ENCODE data around the gene ZNF217.
"Not testable (repeated sequence)": the region's sequence is repeated elsewhere in the genome, so short reads cannot be mapped to it uniquely, and the experiment has no call there.

Gene ZNF217

DNA sequence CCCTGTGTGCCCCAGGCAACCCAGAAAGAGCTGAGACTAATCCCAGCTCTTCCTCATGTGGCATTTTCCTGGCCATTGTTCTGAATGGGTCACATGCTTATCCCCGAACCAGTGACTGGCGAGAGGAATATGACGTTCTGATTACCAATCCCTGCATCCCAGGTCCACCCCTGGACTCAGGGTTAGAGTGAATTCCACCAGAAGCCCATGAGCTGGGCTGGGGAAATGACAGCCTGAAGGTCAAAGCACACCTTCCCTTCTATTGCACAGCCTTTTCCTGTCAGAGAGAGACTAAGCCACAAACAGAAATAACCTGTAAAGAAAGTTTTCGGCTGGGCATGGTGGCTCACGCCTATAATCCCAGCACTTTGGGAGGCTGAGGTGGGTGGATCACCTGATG lies 70.9 kb downstream of the ZNF217 start:
- DNase-seq = no peak

- DNase-seq = no peak
Measured at GRCh38 chr20:53522026-53522425, 71.6 kb downstream of the ZNF217 start.

DNA sequence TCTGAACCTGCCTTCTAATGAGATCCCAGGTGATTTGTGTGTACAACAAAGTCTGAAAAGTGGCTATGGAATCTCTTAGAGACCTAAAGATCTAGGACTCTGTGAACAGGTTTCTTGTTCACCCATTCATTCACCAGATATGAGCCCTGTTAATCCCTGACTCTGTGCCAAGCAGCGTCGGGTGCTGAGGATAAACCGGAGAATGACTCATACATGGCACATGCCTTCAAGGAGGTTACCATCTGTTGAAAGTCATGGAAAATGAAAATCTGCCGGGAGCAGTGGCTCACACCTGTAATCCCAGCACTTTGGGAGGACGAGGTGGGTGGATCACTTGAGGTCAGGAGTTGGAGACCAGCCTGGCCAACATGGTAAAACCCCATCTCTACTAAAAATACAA lies 72.2 kb downstream of the ZNF217 start:
- not testable (repeated sequence) for DNase-seq

DNA sequence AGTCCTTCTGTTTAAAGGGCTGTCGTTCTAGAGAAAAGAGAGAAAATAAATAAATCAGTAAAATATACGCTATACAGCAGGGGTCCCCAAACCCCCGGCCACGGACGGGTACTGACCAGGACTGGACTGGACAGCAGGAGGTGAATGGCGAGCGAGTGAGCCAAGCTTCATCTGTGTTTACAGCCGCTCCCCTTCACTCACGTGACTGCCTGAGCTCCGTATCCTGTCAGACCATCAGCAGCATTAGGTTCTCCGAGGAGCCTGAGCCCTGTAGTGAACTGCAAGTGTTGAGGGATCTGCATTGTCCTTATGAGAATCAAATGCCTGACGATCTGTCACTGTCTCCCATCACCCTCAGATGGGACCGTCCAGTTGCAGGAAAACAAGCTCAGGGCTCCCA lies 76.5 kb downstream of the ZNF217 start:
- DNase-seq = no peak

Measured in activated T-cell treated with anti-CD3 and anti-CD28 coated beads for 4 hours (primary cell).